Transverse colon (tissue), 4 donors: Measurements from ENCODE around the gene ACBD5. TPM values are rescaled to one million over a fixed set of nuclear protein-coding genes. Genes with fewer than 3 reads are reported as not detected.
A peak's percentile ranks its signal among the peaks of the same experiment; 100 is the strongest.
"Not testable (repeated sequence)": the region's sequence is repeated elsewhere in the genome, so short reads cannot be mapped to it uniquely, and the experiment has no call there.

Source experiments
- DNase-seq: peaks from one replicate; pipeline ENCODE4 v3.0.0-alpha.2; 2019
- H3K27ac ChIP-seq, 4 donors: fragments of 200-600 bp; sonication (generic); 2 replicates each; pipeline ENCODE4 v1.5.1; 2016 to 2018; ENCODE audit warnings: inconsistent platforms in 4 of 4
- H3K27me3 ChIP-seq: fragments of 200-600 bp; sonication (generic); 2 replicates; pipeline ENCODE4 v1.5.1; 2017; ENCODE audit warnings: inconsistent platforms
- H3K36me3 ChIP-seq, 4 donors: fragments of 200-600 bp; sonication (generic); 2 replicates each; pipeline ENCODE4 v1.5.1; 2017 to 2019; ENCODE audit warnings: inconsistent platforms in 4 of 4
- H3K4me1 ChIP-seq, 4 donors: fragments of 200-600 bp; sonication (generic); 2 replicates each; pipeline ENCODE4 v1.5.1; 2017 to 2020; ENCODE audit warnings: inconsistent platforms in 4 of 4
- H3K4me3 ChIP-seq, 4 donors: fragments of 200-600 bp; sonication (generic); 1 replicate in 1 of 4; 2 replicates in 3 of 4; pipeline versions ENCODE4 v1.5.1 to v1.6.1; 2017 to 2019; ENCODE audit warnings: inconsistent platforms in 4 of 4
- H3K9me3 ChIP-seq, 2 donors: fragments of 200-600 bp; sonication (generic); 2 replicates each; pipeline ENCODE4 v1.5.1; 2017 to 2019; ENCODE audit warnings: inconsistent platforms in 2 of 2
- EP300 ChIP-seq: sonication (generic); formaldehyde crosslinking; IDR thresholded peaks from one replicate; pipeline ENCODE4 v1.6.1; 2017; ENCODE audit warnings: antibody characterized with exemption, low read depth
- POLR2A ChIP-seq: fragments of 450-650 bp; IDR thresholded peaks from one replicate; pipeline ENCODE4 v1.6.1; 2016; ENCODE audit warnings: antibody characterized with exemption, mild to moderate bottlenecking, moderate library complexity
- POLR2AphosphoS5 ChIP-seq, 3 donors: sonication (generic); formaldehyde crosslinking; IDR thresholded peaks; one replicate each; pipeline ENCODE4 v1.6.1; 2016; ENCODE audit warnings: antibody characterized with exemption in 3 of 3
- WGBS, 2 donors: methylation state at CpG; one replicate each; pipeline ENCODE4 v1.1.5; 2018; ENCODE audit warnings: low coverage in 1 of 2; 5-methylcytosine and 5-hydroxymethylcytosine counted together
- in situ Hi-C, 4 donors: fragments of 200-750 bp; cut with MboI; loops; one replicate each; pipeline versions ENCODE4 v1.15.0 to v1.15.1; 2017; ENCODE audit warnings: low sequenced_read_pairs in 3 of 4, low pct_ligation_motif_present in 1 of 4, low pct_unique_long_range_greater_than_20kb in 1 of 4
- intact Hi-C: fragments of 100-400 bp; cut with DNase I; formaldehyde crosslinking; loops from one replicate; pipeline ENCODE4 v1.15.1; 2023; ENCODE audit warnings: low total_unique reads
- total RNA-seq, 4 donors: library from RNA; depleted of rRNA; stranded (reverse); fragments of >200 nt; gene quantifications; one replicate each; pipeline ENCODE4 v1.1.0, GENCODE V29; 2016
- TF ChIP-seq, protein P1 (sequence below), 5 experiments: fragments of 200-600 bp in 3 of 5; fragments of 450-650 bp in 2 of 5; sonication (generic) in 3 of 5; IDR thresholded peaks; 1 replicate in 2 of 5; 2 replicates in 3 of 5; pipeline ENCODE4 v1.5.1; 2016 to 2017; ENCODE audit warnings: antibody characterized with exemption in 5 of 5, inconsistent platforms in 3 of 5, mild to moderate bottlenecking in 2 of 5, moderate library complexity in 1 of 5

Gene ACBD5
- total RNA-seq, 4 donors from 2014 or later: 8.2 to 42.6 (median 32.8) TPM

DNA sequence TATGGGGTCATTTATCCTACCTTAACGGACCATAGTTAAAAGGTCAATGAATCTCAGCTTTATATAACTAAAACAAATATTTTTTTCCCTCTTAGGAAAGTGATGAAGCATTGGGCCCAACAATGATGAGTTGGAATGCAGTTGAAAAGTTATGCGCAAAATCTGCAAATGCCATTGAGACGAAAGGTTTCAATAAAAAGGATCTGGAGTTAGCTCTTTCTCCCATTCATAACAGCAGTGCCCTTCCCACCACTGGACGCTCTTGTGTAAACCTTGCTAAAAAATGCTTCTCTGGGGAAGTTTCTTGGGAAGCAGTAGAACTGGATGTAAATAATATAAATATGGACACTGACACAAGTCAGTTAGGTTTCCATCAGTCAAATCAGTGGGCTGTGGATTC, 70.7 kb downstream of the ACBD5 start:
- Histone ChIP-seq H3K27ac (no peak overlapping the region), H3K4me1 (no peaks in the 10 kb centered on the region), H3K9me3 (no peaks in the 10 kb centered on the region), H3K36me3 (peaks cover 0 to 51% (median 15%) of the 10 kb centered on the region in 4 donors), H3K27me3 (no peaks in the 10 kb centered on the region), H3K4me3 (no peak overlapping the region)
- TF ChIP-seq POLR2AphosphoS5 (IDR thresholded peaks at IDR 0.05) (no peak), EP300 (no peak), POLR2A (no peak)
- TF ChIP-seq, protein P1, sequence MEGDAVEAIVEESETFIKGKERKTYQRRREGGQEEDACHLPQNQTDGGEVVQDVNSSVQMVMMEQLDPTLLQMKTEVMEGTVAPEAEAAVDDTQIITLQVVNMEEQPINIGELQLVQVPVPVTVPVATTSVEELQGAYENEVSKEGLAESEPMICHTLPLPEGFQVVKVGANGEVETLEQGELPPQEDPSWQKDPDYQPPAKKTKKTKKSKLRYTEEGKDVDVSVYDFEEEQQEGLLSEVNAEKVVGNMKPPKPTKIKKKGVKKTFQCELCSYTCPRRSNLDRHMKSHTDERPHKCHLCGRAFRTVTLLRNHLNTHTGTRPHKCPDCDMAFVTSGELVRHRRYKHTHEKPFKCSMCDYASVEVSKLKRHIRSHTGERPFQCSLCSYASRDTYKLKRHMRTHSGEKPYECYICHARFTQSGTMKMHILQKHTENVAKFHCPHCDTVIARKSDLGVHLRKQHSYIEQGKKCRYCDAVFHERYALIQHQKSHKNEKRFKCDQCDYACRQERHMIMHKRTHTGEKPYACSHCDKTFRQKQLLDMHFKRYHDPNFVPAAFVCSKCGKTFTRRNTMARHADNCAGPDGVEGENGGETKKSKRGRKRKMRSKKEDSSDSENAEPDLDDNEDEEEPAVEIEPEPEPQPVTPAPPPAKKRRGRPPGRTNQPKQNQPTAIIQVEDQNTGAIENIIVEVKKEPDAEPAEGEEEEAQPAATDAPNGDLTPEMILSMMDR (IDR thresholded peaks at IDR 0.05): no peak
- WGBS, 2 donors: 83 to 91% methylated on average over 4 of the region's 4 CpGs
- intact Hi-C loops: no loop called here
- no peak for DNase-seq
- in situ Hi-C loops: no loop called here

DNA sequence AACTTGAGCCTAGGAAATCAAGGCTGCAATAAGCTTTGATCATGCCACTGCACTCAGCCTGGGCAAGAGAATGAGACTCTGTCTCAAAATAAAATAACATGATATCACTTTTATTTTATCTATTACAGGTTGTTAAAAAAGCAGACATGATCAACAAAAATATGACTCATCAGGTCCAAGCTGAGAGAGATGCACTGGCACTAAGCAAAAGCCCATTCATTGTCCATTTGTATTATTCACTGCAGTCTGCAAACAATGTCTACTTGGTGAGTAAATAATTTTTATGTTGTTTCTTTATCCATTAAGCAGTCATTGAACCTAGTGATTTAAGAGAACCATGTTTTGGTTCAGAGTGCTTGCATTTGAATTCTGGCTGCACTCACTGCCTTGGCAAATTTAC, 82.2 kb downstream of the ACBD5 start:
- in situ Hi-C loops: no loop called here
- peaks cover 0 to 41% (median 14%) of the 10 kb centered on the region in 4 donors for H3K36me3 ChIP-seq
- H3K27ac ChIP-seq: no peak overlapping the region
- H3K4me1 ChIP-seq: peaks cover 0 to 16% (median 7%) of the 10 kb centered on the region in 4 donors
- no peak for DNase-seq
- TF ChIP-seq, protein P1 (IDR thresholded peaks at IDR 0.05): no peak
- no peak for TF ChIP-seq POLR2A
- no peak for TF ChIP-seq EP300
- no peak for TF ChIP-seq POLR2AphosphoS5 (IDR thresholded peaks at IDR 0.05)
- intact Hi-C loops: no loop called here
- no peaks in the 10 kb centered on the region for H3K9me3 ChIP-seq
- no peaks in the 10 kb centered on the region for H3K27me3 ChIP-seq
- no peak overlapping the region for H3K4me3 ChIP-seq

- peaks cover 10 to 28% (median 17%) of the 10 kb centered on the region in 4 donors for H3K4me1 ChIP-seq
- H3K9me3 ChIP-seq: no peaks in the 10 kb centered on the region
- peaks cover 0 to 33% (median 11%) of the 10 kb centered on the region in 4 donors for H3K36me3 ChIP-seq
- TF ChIP-seq POLR2A (no peak), POLR2AphosphoS5 (IDR thresholded peaks at IDR 0.05) (no peak), EP300 (no peak)
- TF ChIP-seq, protein P1 (IDR thresholded peaks at IDR 0.05): no peak
- H3K27me3 ChIP-seq: no peaks in the 10 kb centered on the region
- intact Hi-C loops (no loop called here), in situ Hi-C loops (no loop called here)
- H3K4me3 ChIP-seq: no peak overlapping the region
- peak overlapping the region in 2 of 4 donors; percentile 98 to 100 for H3K27ac ChIP-seq
- WGBS, 2 donors: 59 to 68% methylated on average over 2 of the region's 2 CpGs
- DNase-seq: no peak
Measured at GRCh38 chr10:27157150-27157549, 83.4 kb downstream of the ACBD5 start.

- H3K36me3 ChIP-seq: peaks cover 0 to 27% (median 9%) of the 10 kb centered on the region in 4 donors
- H3K9me3 ChIP-seq, in situ Hi-C loops, H3K27me3 ChIP-seq, intact Hi-C loops: not testable (repeated sequence)
- peaks cover 12 to 31% (median 17%) of the 10 kb centered on the region in 4 donors for H3K4me1 ChIP-seq
- H3K27ac ChIP-seq: peak overlapping the region; percentile 95 to 100 (median 99)
- WGBS, 2 donors: 72 to 82% methylated on average over 6 to 17 of the region's 17 CpGs
- peak overlapping the region in 3 of 4 donors; percentile 64 to 95 (median 85) for H3K4me3 ChIP-seq
- DNase-seq: peak; percentile 35
Measured at GRCh38 chr10:27156566-27156965, 84.0 kb downstream of the ACBD5 start.
